HG03378 (cell line): ENCODE results near the gene MPP2.
"Not testable (repeated sequence)": the region's sequence is repeated elsewhere in the genome, so short reads cannot be mapped to it uniquely, and the experiment has no call there.

ENCODE experiments used
- ATAC-seq: cut with Tn5 transposase; IDR thresholded peaks from one replicate; pipeline ENCODE4 v1.9.1; 2021; ENCODE audit warnings: mild to moderate bottlenecking, moderate library complexity; ENCODE audit not compliant: unreplicated experiment

MPP2 gene, protein sequence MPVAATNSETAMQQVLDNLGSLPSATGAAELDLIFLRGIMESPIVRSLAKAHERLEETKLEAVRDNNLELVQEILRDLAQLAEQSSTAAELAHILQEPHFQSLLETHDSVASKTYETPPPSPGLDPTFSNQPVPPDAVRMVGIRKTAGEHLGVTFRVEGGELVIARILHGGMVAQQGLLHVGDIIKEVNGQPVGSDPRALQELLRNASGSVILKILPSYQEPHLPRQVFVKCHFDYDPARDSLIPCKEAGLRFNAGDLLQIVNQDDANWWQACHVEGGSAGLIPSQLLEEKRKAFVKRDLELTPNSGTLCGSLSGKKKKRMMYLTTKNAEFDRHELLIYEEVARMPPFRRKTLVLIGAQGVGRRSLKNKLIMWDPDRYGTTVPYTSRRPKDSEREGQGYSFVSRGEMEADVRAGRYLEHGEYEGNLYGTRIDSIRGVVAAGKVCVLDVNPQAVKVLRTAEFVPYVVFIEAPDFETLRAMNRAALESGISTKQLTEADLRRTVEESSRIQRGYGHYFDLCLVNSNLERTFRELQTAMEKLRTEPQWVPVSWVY

DNA sequence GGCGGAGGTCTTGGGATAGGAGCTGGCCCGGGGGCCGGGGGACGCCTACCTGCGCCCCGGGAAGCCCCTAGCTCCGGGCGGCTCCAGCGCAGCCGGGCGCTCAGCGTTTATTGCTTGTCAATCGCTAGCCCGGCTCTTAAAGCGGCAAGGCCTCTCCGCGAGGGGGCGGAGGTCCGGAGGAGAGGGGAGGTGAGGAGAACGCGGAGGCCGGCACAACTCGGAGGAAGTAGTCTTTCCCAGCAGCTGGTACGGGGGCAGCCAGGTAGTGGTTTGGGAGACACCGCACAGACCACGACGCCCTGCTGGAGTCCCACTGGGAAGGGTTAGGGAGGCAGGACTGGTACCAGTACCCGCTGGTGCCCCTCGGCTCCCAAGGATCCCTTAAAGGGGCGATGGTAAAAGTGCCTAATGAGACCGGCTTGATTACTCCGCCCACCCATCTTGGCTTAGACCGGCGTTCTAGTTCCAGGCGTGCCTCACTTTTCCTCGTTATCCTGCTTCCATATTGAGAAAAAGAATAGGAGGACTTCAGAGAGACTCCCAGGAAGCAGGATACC is at the start of gene MPP2:
Gene MPP2 (minus strand): TSS at position 112 of the 557 bp plus-strand sequence. CDS start 3,076 bp downstream, outside the sequence.
- no peak for ATAC-seq

DNA sequence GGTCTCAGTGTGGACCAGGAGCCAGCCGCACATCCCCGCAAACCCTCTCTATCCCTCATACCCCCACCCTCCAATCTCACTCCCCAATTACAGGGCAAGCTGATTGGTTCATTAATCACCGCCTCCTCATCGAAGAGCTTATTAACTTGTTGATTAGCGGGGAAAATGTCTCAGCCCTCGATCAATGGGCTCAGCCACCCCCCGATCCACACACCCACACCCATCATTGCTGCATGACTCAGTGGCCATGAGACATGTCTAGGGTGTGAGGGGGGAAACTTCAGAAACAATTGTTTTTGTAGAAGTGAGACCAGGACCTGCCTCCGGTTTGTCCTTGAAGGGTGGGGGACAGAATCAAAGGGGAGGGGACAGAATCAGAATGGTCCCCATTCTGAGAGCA is 48.9 kb upstream of the MPP2 start:
- no peak for ATAC-seq

DNA sequence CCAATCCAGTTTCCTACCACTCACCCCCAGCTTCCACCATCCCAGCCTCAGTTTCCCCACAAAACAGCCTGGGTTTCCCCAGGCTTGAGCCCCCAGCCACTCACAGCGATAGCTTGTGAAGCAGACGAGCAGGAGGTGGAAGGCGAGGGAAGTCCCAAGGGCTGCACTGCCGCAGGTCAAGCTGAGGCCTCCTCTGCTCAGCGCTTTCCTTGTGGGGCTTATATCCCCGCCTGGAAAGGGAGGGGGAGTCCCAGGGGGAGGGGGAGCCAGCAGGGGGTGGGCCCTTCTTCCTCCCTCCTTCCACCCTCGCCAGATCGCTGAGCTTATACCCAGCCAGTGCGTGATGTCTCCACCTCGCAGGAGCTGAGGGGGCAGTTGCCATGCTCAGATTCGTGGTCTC is 46.4 kb upstream of the MPP2 start, which contains the start of gene PYY:
Gene PYY (minus strand): TSS at position 195 of the 400 bp plus-strand sequence. CDS start 457 bp downstream, outside the sequence.
- ATAC-seq, result no peak

DNA sequence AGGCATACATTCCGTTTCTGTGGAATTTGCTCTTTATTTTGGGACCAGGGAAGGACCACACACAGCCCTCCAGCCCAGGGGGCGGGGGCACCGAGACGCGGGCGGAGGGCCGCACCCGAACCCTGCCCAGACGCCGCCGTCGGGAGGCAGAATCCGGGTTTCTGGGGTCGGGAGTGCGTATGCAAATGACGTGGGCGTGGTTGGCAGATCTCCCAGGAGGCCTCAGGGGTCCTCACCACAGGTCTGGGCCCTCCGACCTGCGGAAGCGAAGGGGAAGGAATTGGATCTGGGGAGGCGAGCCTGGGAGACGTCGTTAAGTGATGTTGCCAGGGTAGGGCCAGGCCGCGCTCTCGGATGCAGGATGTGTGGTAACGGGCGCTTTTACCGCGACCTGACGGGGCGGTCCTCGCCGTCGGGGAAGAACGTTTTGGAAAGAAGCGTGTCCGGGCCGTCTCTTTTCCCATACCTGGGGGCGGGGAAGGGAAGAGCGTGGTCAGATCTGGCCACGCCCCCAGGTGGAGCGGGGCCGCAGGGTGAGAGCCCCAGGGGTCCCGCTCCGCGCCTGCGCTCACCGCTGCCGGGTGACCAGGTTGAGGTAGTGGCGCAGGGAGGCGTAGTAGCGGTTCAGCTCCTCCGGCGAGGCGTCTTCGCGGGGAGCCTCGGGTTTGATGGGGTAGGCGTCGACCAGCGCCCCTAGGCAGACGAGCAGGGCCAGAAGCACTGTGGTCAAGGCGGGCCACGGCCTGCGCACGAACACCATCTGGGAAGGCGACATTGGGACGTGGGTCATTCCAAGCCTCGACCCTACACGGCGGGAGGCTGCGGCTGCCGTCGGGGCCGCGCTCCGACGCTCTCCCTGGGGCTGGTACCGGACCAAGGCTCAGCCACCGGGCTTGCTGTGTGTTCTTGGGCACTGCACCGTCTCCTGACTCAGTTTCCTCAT is 45.7 kb upstream of the MPP2 start:
- no peak for ATAC-seq

DNA sequence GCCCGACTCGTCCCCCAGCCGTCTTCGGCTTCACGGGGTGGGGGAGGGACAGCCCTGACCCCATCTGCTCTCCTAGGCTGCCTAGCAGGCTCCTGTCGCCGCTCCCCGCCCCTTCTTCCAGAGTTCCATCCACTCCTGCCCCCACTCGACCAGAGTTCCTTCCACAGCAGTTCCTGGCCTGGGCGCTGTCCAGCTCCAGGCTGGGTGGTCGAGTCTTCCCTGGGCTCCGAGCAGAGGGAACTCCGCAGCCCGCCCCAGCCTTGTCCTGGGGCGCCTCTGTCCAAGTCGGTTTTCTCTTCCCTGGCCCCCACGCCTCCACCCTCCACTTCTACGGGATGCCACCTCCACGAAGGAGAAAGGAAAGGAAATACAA is 45.0 kb upstream of the MPP2 start:
- ATAC-seq, result no peak

DNA sequence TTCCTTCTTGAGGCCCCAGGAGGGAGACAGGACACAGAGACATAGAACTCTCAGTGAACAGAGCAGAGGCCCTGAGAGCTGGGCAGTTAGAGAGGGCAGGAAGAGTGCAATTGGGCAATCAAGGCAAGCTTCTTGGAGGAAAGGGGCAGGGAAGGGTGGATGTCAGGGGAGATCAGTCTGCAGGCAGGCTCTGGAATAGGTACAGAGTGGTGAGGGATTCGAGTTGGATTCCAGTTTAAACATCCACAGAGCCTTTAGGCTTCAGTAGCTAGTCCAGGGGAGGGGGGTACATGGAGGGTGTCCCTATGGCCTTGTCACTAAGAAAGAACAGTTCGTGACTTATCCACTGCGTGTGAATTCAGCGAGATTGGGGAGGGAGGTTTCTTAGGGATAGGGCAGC is 44.4 kb upstream of the MPP2 start:
- ATAC-seq, result no peak

DNA sequence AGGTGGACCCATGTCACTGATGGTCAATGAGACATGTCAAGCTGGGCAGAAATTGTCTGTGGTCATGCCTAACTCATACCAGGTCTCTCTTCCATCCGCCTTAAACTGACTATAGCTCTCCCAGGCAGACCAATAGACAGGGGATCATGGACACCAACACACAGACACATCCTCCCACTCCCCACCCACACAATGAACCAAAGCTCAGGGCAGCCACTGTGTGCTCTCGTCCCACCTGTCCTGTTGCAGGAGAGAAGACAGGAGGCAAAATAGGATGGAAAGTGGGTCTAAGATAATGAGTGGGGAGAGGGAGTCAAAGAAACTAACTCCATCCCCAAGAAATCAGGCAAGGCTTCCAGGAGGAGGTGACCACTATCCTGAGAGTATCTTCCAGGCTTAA is 43.2 kb upstream of the MPP2 start:
- no peak for ATAC-seq

DNA sequence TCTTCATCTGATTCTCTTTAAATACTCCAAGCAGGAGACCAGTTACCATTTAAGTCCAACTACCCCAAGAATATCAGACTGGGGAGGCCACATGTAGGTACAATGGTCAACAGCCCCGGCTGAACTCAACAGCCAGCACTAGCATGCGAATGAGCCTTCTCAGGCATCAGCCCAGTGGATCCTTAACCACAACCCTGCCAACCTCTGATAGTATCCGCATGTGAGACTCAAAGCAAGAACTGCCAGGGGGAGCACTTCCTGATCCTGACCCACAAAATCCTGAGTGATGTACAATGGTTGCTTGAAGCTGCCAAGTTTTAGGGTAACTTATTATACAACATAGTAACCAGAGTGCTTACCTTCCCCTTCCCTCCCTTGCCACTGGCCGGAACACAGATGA is 42.4 kb upstream of the MPP2 start:
- ATAC-seq, result no peak

DNA sequence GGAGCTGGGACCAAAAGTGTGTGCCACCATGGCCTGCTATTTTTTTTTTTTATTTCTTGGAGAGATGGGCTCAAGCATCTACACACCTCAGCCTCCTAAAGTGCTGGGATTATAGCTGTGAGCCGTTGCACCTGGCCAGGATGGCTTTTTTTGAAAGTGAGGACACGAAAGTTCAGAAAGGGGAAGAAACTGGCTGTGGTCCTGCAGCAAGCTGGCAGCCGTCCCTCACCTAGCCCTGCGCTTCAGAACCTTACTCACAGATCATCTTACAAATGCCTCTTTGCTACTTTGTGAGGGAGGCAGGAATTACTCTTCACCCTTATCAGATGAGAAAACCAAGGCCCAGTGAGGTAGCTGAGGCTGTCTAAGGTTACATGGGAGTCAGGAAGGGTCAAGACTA is 39.4 kb upstream of the MPP2 start:
- ATAC-seq, result no peak

DNA sequence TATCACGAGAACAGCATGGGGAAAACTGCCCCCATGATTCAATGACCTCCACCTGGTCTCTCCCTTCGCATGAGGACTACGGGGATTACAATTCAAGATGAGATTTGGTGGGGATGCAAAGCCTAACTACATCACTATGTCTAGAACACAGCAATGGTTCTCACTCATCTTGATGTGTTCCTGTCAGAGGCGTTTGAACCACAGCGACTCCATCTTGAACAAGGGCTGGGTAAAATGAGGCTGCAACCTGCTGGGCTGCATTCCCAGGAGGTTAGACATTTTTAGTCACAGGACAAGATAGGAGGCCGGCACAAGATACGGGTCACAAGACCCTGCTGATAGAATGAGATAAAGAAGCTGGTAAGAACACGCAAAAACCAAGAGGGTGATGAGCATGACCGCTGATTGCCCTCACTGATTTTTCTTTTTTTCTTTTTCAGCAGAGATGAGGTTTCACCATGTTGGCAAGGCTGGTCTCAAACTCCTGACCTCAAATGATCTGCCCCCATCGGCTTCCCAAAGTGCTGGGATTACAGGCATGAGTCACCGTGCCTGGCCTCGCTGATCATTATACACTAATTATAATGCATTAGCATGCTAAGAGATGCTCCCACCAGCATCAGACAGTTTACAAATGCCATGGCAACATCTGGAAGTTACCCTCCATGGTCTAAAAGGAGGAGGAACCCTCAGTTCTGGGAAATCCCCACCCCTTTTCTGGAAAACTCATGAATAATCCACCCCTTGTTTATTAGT is 37.9 kb upstream of the MPP2 start:
- ATAC-seq, result no peak

DNA sequence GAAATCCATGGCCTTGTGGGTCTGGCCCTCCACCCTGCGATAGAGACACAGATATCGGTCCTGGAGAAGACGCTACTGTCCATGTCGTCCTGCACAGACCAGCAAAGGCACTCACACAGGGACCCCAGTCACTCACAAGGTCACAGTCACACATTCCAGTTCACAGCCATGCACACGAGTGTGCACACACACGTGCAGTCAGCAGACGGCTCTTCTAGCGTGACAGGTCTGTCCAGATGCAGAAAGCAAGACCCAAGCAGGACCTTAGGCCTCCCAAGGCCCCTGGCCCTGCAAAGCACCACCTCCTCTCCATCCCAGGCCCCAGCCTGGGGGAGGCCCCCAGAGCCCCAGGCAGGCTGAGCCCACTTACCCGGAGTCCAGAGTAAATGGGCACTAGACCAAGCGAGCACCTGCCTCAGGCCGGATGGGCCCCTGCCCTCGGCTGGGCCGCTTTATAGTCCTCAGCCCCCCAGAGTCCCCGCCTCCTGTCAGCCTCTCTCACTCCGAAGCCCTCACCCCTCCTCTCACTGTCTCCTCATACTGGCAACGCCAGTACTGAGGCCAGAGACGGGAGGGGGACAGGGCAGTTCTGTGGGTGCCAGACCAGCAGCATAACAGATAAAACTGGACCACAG is 34.8 kb upstream of the MPP2 start, which contains the start of gene PPY:
Gene PPY (minus strand): TSS at position 426 of the 635 bp plus-strand sequence. CDS start 822 bp downstream, outside the sequence.
- no peak for ATAC-seq

DNA sequence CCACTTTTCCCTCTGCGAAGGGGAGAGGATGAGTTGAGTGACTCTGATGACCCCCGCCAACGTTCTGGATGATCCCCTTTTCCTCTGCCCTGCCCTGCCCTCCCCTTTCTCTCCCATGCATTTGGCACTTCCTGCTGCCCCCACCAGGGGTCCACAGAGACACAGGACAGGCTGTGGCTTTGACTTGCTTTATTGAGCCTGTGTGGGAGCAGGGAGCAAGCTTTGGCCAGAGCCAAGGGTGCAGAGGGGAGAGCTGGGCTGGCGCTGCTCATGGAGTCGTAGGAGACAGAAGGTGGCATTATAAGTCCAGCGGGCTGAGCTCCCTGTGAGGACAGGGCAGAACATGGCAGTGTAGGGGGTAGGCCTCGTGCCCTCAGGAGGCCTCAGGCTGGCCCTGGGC is 33.3 kb upstream of the MPP2 start:
- ATAC-seq, result no peak

DNA sequence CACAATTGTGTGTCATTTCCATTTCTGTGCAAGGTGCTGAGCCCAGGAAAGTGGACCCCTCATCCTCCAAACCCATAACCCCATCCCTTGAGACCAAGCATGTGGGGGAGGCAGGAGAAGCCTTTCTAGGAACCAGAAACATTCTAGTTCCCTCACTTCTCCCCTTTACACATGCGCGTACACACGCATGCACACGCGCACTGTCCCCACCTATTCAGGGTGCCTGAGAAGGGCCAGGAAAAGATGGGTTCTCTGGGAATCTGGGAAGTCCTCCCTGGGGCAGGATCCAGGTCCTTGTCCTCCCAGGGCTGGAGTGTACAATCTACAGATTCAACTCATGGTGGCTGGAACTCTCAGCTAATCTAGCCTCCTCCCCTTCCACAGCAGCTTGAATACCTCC is 32.5 kb upstream of the MPP2 start:
- no peak for ATAC-seq

DNA sequence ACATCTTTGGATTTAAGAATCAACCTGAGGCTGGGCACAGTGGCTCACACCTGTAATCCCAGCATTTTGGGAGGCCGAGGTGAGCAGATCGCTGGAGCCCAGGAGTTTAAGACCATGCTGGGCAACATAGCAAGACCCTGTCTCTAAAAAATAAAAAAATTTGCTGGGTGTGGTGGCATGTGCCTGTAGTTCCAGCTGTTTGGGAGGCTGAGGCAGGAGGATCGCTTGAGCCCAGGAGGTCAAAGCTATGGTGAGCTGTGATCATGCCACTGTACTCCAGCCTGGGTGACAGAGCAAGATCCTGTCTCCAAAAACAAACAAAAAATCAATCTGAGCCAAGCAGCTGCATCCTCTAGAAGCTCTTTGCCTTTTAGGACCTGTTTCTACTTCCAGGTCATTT is 32.1 kb upstream of the MPP2 start:
- ATAC-seq, result not testable (repeated sequence)

DNA sequence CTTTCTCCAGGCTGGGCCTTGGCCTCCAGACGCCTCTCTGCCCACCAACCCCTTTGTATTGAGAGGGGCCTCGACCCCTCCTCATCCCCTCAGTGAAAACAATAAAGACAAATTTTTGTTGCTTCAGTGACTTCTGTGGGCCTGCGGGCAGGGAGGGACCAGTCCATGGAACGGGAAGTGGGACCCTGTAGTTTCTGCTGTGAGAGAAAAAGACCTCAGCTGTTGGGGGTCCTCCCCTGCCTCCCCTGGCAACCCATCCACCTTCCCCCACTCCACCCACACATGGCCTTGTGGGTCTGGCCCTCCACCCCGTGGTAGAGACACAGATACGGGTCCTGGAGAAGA is 31.5 kb upstream of the MPP2 start:
- no peak for ATAC-seq

DNA sequence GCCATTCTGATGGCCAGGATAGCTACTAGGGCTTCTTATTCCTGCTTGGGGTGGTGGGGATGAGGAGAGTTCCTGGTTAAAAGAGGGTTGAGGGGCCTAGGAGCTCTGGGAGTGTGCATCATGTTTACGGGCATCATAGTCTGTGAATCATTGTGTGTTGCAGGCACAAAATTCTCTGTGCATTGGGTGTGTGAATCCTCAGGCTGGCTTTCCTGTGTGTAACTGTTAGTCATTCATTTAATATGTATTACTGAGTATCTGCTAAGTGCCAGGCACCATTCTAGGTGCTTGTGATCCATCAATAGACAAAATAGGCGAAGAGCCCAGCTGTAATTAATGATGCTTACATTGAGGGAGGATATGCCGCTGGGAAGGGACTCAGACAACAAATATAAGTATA is 29.1 kb upstream of the MPP2 start:
- ATAC-seq, result no peak

DNA sequence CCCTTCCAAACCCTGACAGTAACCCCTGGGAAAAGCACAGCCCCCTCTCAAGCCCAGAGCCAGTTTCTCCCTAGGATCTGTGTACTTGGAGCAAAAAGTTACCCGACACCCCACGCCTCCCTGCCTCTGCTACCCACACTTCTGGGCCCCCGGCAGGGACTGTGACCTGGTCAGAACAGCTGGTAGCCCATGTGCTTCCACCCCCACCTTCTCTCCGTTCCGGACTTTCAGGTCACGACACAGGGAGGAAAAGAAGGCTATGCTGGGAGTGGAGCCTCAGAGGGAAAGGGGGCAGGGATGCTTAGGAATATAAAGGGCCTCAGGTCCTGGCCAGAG is 28.6 kb upstream of the MPP2 start:
- ATAC-seq, result no peak

DNA sequence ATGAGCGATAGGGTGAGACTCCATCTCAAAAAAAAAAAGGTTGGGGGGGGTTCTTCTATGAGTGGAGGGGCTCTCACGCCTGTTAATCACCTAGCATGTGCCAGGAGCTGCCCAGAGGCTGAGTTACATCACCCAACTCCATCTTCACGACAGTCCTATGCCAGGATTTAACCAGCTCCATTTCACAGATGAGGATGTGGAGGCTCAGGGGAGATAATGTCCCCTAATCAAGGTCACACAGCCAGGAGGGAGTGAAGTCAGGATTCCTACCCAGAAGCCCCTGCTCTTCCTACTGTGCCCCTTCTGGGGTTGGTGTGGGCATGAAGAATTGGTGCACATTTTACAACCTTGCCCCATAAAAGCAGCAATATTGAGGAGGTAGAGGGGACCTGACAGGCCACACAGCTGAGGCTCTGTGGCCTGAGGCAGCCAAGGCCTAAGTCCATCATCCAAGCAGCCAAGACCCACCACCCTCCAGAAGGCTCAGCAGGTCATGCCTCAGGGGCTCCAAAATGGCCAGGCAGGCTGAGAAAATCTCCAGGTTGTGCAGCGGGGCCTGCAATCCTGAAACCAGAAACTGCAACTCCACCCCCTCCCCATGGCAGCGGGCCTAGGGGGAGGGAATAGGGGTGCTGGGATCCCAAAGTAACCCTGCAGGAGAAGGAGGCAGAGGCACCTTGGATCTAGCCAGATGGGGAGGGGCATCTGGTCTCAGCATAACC is 28.0 kb upstream of the MPP2 start:
- ATAC-seq, result no peak

DNA sequence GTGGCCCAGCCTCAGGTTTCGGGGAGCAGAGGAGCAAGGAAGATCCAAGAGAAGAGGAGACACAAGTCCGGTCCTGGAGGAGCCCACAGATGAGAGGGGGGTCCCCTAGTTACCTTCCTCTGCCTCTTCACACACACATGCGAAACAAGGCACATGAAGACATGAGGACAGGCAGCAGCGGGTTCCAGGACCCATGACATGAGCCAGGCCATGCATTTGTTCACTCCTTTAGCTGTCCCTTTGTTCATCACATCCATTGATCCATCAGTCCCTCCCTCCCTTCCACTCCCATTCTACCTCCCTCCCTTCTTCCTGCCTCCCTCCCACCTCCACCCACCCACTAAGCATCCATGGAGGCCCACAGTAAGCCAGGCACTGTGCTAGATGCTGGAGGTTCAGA is 25.6 kb upstream of the MPP2 start:
- no peak for ATAC-seq

DNA sequence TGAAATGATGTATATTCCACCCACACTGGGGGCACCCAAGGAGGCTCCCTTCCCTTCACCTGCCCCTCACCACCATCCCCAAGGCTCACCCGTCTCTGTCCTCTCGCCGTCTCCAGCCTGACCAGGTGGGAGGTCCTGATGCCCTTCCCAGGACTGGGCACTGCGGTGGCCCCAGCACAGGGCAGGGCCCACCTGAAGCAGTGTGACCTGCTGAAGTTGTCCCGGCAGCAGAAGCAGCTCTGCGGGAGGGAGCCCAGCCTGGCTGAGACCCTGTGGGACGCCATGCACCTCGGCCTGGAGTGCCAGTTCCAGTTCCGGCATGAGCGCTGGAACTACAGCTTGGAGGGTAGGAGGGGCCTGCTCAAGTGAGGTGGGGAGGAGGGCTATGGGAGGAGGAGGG is 25.0 kb upstream of the MPP2 start:
- no peak for ATAC-seq
